Lower lobe of right lung (tissue), 2 donors: Measurements from ENCODE around the gene FPR1. TPM values are rescaled to one million over a fixed set of nuclear protein-coding genes. Genes with fewer than 3 reads are reported as not detected.

Experiments used
- ATAC-seq, 2 donors: fragments of 200-7000 bp; cut with Tn5 transposase; one replicate each; pipeline ENCODE4 v1.9.1; 2020 to 2022; ENCODE audit warnings: mild to moderate bottlenecking in 2 of 2, moderate library complexity in 2 of 2
- DNase-seq: peaks from one replicate; pipeline ENCODE4 v3.0.0-alpha.2; 2020
- H3K27ac ChIP-seq: fragments of 200-600 bp; one replicate; pipeline ENCODE4 v1.8.0; 2022
- H3K27me3 ChIP-seq: fragments of 200-600 bp; one replicate; pipeline ENCODE4 v1.8.0; 2022; ENCODE audit warnings: low read depth
- H3K36me3 ChIP-seq: fragments of 200-600 bp; one replicate; pipeline ENCODE4 v1.8.0; 2022; ENCODE audit warnings: mild to moderate bottlenecking
- H3K4me1 ChIP-seq: fragments of 200-600 bp; one replicate; pipeline ENCODE4 v1.8.0; 2022
- H3K4me3 ChIP-seq: fragments of 200-600 bp; one replicate; pipeline ENCODE4 v1.8.0; 2022; ENCODE audit warnings: mild to moderate bottlenecking
- H3K9me3 ChIP-seq: fragments of 200-600 bp; one replicate; pipeline ENCODE4 v1.8.0; 2022
- intact Hi-C: fragments of 100-400 bp; cut with DNase I; formaldehyde crosslinking; loops from one replicate; pipeline ENCODE4 v1.11.0; 2022
- total RNA-seq: library from RNA; stranded (reverse); fragmentation: NEBNext Ultra II Directional; extraction: Animal tissue kit (Norgen Biotek cat#: 25700); gene quantifications from one replicate; pipeline ENCODE4 v1.2.1, GENCODE V29; 2021
- TF ChIP-seq, protein P1 (sequence below): fragments of 200-600 bp; IDR thresholded peaks from one replicate; pipeline ENCODE4 v1.8.0; 2022; ENCODE audit warnings: antibody characterized with exemption, mild to moderate bottlenecking
- donor health status: DM: no; HTN: yes; CAD: no; lungs with severe emphysema.

Gene FPR1
- total RNA-seq, 1 donor from 2014 or later, result 105 TPM

DNA sequence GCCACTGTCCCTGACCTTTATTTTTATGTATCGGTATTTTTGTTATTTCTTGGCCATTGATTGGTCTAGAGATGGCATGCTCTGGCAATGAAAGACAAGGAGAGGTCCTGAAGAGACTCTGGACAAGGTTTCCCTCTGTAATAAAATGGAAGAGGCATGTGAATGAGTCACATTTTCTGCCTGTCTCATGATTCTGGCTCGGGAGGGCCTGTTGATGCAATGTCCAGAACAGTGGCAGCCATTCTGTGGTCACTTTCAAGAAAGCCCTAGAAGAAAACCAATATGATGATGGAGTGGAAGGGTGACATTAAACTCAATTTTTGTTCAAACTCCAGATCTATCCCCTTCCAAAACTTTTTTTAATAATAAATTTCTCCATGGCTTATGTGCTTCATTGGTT, 41.3 kb upstream of the FPR1 start:
- no peak for DNase-seq
- H3K4me3 ChIP-seq, result no peak overlapping the region
- no peak for ATAC-seq
- intact Hi-C loops, result no loop called here
- TF ChIP-seq, protein P1, sequence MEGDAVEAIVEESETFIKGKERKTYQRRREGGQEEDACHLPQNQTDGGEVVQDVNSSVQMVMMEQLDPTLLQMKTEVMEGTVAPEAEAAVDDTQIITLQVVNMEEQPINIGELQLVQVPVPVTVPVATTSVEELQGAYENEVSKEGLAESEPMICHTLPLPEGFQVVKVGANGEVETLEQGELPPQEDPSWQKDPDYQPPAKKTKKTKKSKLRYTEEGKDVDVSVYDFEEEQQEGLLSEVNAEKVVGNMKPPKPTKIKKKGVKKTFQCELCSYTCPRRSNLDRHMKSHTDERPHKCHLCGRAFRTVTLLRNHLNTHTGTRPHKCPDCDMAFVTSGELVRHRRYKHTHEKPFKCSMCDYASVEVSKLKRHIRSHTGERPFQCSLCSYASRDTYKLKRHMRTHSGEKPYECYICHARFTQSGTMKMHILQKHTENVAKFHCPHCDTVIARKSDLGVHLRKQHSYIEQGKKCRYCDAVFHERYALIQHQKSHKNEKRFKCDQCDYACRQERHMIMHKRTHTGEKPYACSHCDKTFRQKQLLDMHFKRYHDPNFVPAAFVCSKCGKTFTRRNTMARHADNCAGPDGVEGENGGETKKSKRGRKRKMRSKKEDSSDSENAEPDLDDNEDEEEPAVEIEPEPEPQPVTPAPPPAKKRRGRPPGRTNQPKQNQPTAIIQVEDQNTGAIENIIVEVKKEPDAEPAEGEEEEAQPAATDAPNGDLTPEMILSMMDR, result no peak
- H3K27me3 ChIP-seq, result peaks cover 7% of the 10 kb centered on the region
- H3K9me3 ChIP-seq, result no peaks in the 10 kb centered on the region
- no peaks in the 10 kb centered on the region for H3K36me3 ChIP-seq
- H3K4me1 ChIP-seq, result peaks cover 2% of the 10 kb centered on the region
- no peak overlapping the region for H3K27ac ChIP-seq

DNA sequence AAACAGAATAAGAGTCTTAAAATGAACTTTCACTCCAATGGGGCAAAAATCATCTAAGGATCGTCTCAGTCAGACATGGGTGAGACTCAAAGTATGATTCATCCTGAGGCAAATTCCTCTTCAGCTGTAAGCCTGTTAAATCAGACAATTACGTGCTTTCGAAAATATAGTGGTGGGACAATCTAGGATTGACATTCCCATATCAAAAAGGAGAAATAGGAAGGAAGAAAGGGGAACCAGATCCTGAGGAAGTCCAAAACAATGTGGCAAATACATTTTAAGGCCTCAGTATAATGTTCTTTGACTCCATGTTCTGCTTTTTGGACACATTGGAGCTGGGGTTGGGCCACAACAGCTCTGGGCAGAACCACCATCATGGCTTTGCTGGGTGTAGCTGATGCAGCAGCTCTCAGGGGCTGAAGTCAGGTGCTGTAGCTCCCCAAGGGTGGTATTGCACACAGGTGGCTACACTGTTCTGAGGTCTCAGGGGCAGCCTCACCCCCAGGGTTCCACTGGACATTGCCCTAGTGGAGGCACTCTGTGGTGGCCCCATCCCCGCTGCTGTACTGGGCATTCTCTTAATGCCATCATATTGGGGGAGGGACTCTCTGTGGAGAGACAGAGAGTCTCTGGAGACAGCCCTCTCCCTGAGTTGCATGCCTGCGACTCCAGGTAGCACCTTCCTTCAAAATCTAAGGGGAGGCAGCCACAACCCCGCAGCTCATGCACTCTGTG, 37.5 kb upstream of the FPR1 start:
- peak overlapping the region; percentile 18 for H3K27ac ChIP-seq
- peak; percentile 37 to 40 for ATAC-seq
- intact Hi-C loops, result no loop called here

DNA sequence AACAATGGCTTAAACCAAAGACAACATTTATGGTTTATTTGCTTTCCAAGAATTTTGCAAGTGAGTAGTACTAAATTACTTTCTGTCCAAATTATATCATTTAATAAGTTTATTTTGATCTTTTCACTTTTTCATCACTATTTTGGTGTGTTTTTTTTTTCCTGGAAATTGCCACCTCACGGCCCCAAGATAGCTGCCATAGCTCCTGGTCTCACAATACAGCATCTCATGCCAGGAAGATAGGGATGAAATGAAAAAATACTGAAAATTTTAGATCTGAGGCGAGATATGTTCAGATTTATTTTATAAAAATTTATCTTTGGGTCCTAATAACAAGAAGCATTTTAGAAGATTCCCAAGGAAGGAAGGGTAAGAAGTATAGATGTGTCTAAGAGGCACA, 36.4 kb upstream of the FPR1 start:
- H3K27me3 ChIP-seq, result peaks cover 7% of the 10 kb centered on the region
- H3K36me3 ChIP-seq, result no peaks in the 10 kb centered on the region
- peaks cover 5% of the 10 kb centered on the region for H3K4me1 ChIP-seq
- ATAC-seq (no peak), DNase-seq (no peak)
- no peaks in the 10 kb centered on the region for H3K9me3 ChIP-seq
- no peak overlapping the region for H3K27ac ChIP-seq
- H3K4me3 ChIP-seq, result no peak overlapping the region
- intact Hi-C loops, result no loop called here
- TF ChIP-seq, protein P1, result no peak

More for the DNA sequence above, 37.5 kb upstream of the FPR1 start:
- Histone ChIP-seq H3K4me1 (peaks cover 5% of the 10 kb centered on the region), H3K36me3 (no peaks in the 10 kb centered on the region), H3K4me3 (no peak overlapping the region), H3K27me3 (peaks cover 7% of the 10 kb centered on the region), H3K9me3 (no peaks in the 10 kb centered on the region)
- no peak for DNase-seq
- TF ChIP-seq, protein P1, result no peak

DNA sequence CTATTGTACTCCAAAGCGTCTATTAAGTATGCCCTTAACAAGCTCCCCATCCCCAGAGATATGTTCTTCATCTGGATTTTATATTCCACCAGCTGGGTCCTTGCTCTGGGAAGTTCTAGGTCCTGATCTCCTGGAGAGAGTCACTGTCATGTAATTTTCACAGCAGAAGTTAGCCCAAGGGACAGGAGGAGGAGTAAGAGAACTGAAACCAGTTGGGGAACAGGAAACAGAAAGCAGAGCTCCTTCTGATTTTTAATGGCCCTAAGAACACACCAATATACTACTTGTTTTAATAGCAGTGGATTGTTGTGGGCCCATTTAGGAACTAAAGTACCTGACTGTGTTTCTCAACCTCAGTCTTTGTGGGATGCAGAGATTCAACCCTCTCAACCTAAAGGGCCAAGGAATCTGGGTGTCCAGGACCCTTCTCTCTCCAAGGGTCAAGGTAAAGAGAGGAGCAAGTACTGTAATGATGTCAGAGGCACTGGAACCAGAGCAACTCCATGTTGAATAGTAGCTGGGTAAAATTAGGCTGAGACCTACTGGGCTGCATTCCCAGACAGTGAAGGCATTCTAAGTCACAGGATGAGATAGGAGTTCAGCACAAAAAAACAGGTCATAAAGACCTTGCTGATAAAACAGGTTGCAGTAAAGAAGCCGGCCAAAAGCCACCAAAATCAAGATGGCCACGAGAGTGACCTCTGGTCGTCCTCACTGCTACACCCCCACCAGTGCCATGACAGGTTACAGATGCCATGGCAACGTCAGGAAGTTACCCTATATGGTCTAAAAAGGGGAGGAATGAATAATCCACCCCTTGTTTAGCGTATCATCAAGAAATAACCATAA, 35.2 kb upstream of the FPR1 start:
- Histone ChIP-seq H3K27me3 (peaks cover 7% of the 10 kb centered on the region), H3K4me1 (peaks cover 5% of the 10 kb centered on the region), H3K36me3 (no peaks in the 10 kb centered on the region), H3K4me3 (no peak overlapping the region), H3K9me3 (no peaks in the 10 kb centered on the region), H3K27ac (no peak overlapping the region)
- DNase-seq (no peak), ATAC-seq (peak in 1 of 2 donors; percentile 39)
- TF ChIP-seq, protein P1, result no peak
- intact Hi-C loops, result no loop called here

DNA sequence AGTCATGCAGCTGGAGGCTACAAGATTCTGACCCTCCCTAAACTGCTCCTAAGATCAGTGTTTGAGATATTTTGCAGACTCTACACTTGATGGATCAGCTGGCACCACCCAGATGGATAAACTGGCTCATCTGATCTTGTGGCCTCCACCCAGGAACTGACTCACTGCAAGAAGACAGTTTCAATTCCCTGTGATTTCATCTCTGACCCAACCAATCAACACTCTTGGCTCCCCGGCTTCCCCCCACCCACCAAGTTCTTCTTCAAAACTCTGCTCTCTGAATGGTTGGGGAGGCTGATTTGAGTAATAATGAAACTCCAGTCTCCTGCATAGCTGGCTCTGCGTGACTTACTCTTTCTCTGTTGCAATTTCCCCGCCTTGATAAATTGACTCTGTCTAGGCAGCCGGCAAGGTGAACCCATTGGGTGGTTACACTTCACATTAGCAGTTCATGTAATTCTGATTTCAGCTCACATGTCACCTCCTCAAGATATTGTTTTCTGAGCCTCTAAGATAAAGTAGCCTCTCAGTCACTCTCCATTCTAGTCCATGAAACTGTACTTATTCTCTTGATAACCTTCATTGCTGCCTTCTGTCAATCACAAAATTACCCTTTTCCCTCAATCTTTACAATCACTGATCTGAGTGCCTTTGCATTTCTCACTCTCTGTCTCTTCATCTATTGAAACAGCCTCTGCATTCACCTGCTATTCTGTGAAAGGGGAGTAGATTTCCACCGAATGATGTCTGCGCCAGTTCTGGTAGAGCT, 33.4 kb upstream of the FPR1 start:
- ATAC-seq, result peak; percentile 78 to 90
- H3K4me3 ChIP-seq, result no peak overlapping the region
- TF ChIP-seq, protein P1, result no peak
- H3K27me3 ChIP-seq, result peaks cover 7% of the 10 kb centered on the region
- H3K27ac ChIP-seq, result peak overlapping the region; percentile 60
- peak; percentile 78 for DNase-seq
- intact Hi-C loops, result no loop called here
- no peaks in the 10 kb centered on the region for H3K36me3 ChIP-seq
- peaks cover 5% of the 10 kb centered on the region for H3K4me1 ChIP-seq
- no peaks in the 10 kb centered on the region for H3K9me3 ChIP-seq
